Ishikawa (cell line): Measurements from ENCODE around the gene IRAK4.

Experiments used
- CEBPB ChIP-seq: IDR thresholded peaks from 2 replicates; pipeline ENCODE4 v1.6.1; 2012
- CREB1 ChIP-seq: IDR thresholded peaks from 2 replicates; pipeline ENCODE4 v1.6.1; 2012; ENCODE audit warnings: low read depth
- EGR1 ChIP-seq: IDR thresholded peaks from 2 replicates; pipeline ENCODE4 v1.6.1; 2012
- EP300 ChIP-seq: IDR thresholded peaks from 2 replicates; pipeline ENCODE4 v1.6.1; 2012; ENCODE audit warnings: borderline replicate concordance
- FOXM1 ChIP-seq: IDR thresholded peaks from 2 replicates; pipeline ENCODE4 v1.6.1; 2012; ENCODE audit warnings: low read depth, borderline replicate concordance
- NFIC ChIP-seq: IDR thresholded peaks from 2 replicates; pipeline ENCODE4 v1.6.1; 2012
- RAD21 ChIP-seq: IDR thresholded peaks from 2 replicates; pipeline ENCODE4 v1.6.1; 2012; ENCODE audit warnings: low read depth
- TAF1 ChIP-seq: IDR thresholded peaks from 2 replicates; pipeline ENCODE4 v1.6.1; 2012; ENCODE audit warnings: low read depth, mild to moderate bottlenecking
- TCF12 ChIP-seq: IDR thresholded peaks from 2 replicates; pipeline ENCODE4 v1.6.1; 2012; ENCODE audit warnings: low read depth
- TEAD4 ChIP-seq: IDR thresholded peaks from 2 replicates; pipeline ENCODE4 v1.6.1; 2012
- YY1 ChIP-seq: IDR thresholded peaks from 2 replicates; pipeline ENCODE4 v1.6.1; 2012; ENCODE audit warnings: low read depth
- ZBTB7A ChIP-seq: IDR thresholded peaks from 2 replicates; pipeline ENCODE4 v1.6.1; 2012; ENCODE audit warnings: low read depth
- TF ChIP-seq, protein P1 (sequence below): IDR thresholded peaks from 2 replicates; pipeline ENCODE4 v1.6.1; 2012
- TF ChIP-seq, protein P2 (sequence below): IDR thresholded peaks from 2 replicates; pipeline ENCODE4 v1.6.1; 2012
- TF ChIP-seq, protein P3 (sequence below): IDR thresholded peaks from 2 replicates; pipeline ENCODE4 v1.6.1; 2012; ENCODE audit warnings: low read depth, mild to moderate bottlenecking

IRAK4 gene

DNA sequence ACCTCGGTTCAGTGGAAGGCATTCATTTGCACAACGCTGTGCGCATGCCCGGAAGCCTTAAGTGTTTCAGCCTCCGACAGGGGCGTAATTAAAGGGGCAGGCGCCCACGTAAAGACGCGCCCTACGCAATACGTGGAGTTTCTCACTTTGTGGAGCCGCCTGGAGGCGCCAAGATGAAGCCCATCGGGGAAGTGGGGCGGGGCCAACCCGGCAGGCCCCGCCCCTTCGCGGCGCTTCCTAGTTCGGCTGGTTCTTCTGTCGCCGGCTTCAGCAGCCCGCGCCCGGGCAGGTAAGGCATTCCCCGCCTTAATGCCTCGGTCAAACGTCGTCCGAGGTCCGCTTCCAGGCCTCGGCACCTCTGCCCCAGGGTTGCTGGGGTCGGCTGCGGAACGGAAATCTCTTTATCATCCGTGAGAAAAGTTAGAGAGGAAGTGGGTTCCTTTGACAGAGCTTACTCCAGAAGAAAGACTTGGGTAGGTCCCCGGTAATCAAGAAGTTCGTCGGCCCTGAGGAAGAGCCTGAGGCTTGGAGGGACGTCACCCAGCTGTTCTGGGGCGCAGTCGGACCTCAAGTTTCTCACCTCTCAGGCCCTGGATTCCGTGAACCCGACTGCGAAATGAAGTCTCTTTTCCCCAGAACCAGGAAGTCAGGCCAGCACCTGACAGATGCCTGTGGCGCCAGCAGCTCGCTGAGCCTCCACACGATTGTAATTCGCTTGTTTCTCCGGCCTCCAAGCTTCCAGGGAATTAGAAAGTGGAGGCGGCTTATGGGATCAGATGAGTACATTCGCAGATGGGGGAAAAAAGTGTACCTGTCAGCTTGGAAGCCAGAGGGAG is at the start of gene IRAK4, which contains the start of gene PUS7L:
Gene IRAK4 (plus strand): TSS at position 224 of the 836 bp plus-strand sequence. CDS start 9,161 bp downstream, outside the sequence.
Gene PUS7L (minus strand): TSS at position 63 of the 836 bp plus-strand sequence. CDS start 3,545 bp downstream, outside the sequence.
- TF ChIP-seq YY1 (peak; percentile 72), EGR1 (peak; percentile 27; the same call in 1 of the 2 replicates), CEBPB (0 out of 2 replicates have a peak, but pooled peaks have one; percentile 36), RAD21 (peak; percentile 32; the same call in 1 of the 2 replicates), CREB1 (peak; percentile 70), EP300 (no peak), TAF1 (peak; percentile 75)
- TF ChIP-seq, protein P1, sequence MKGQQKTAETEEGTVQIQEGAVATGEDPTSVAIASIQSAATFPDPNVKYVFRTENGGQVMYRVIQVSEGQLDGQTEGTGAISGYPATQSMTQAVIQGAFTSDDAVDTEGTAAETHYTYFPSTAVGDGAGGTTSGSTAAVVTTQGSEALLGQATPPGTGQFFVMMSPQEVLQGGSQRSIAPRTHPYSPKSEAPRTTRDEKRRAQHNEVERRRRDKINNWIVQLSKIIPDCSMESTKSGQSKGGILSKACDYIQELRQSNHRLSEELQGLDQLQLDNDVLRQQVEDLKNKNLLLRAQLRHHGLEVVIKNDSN: peak; percentile 47
- TF ChIP-seq, protein P2, sequence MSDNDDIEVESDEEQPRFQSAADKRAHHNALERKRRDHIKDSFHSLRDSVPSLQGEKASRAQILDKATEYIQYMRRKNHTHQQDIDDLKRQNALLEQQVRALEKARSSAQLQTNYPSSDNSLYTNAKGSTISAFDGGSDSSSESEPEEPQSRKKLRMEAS: no peak; the same call in 1 of the 2 replicates

DNA sequence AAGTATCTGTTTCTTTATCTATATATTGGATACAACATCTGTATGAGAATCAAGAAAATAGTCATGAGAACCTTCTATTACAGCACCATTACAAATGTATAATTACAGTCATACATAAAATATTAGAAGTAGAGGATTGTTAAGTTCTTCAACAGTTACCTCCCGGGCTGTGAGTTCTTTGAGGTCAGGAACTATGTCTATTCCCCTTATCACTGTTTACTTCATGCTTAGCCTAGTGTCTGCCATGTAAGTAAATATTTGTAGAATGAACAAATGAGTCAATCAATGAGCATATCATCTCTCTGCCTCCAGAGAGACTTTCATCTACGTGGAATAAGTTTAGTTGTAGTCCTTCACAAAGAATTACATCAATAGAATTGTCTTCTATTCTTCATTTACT is 47.4 kb upstream of the IRAK4 start:
- TF ChIP-seq TEAD4 (no peak), FOXM1 (no peak), TAF1 (no peak), TCF12 (no peak), RAD21 (no peak), YY1 (no peak), EP300 (no peak), NFIC (no peak), CEBPB (no peak), EGR1 (no peak)
- TF ChIP-seq, protein P2: no peak
- TF ChIP-seq, protein P3, sequence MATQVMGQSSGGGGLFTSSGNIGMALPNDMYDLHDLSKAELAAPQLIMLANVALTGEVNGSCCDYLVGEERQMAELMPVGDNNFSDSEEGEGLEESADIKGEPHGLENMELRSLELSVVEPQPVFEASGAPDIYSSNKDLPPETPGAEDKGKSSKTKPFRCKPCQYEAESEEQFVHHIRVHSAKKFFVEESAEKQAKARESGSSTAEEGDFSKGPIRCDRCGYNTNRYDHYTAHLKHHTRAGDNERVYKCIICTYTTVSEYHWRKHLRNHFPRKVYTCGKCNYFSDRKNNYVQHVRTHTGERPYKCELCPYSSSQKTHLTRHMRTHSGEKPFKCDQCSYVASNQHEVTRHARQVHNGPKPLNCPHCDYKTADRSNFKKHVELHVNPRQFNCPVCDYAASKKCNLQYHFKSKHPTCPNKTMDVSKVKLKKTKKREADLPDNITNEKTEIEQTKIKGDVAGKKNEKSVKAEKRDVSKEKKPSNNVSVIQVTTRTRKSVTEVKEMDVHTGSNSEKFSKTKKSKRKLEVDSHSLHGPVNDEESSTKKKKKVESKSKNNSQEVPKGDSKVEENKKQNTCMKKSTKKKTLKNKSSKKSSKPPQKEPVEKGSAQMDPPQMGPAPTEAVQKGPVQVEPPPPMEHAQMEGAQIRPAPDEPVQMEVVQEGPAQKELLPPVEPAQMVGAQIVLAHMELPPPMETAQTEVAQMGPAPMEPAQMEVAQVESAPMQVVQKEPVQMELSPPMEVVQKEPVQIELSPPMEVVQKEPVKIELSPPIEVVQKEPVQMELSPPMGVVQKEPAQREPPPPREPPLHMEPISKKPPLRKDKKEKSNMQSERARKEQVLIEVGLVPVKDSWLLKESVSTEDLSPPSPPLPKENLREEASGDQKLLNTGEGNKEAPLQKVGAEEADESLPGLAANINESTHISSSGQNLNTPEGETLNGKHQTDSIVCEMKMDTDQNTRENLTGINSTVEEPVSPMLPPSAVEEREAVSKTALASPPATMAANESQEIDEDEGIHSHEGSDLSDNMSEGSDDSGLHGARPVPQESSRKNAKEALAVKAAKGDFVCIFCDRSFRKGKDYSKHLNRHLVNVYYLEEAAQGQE: no peak
- TF ChIP-seq, protein P1: no peak

DNA sequence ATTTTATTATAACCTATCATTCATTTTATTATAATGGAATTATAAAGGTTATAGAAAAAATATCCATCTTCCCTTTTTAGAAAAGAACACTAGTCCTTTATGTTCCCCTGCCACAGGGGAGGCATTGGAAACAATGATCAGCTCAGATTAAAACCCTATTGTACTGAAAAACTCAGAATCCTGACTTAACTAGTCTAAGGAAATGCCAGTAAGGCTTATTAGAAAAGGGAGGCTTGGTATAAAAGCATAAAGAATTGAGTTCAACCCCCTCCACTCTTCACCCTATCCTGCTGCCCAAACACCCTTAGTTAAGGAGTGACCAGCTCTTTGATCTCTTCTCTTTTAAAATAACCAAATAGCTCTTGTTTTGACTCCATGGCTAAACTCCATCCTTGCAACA is 36.1 kb upstream of the IRAK4 start:
- TF ChIP-seq TCF12 (no peak), FOXM1 (no peak), NFIC (no peak), EGR1 (no peak), TEAD4 (no peak), YY1 (no peak), TAF1 (no peak), ZBTB7A (no peak), RAD21 (no peak), CREB1 (no peak), EP300 (no peak), CEBPB (no peak)
- TF ChIP-seq, protein P2: no peak
- TF ChIP-seq, protein P1: no peak
- TF ChIP-seq, protein P3: no peak

DNA sequence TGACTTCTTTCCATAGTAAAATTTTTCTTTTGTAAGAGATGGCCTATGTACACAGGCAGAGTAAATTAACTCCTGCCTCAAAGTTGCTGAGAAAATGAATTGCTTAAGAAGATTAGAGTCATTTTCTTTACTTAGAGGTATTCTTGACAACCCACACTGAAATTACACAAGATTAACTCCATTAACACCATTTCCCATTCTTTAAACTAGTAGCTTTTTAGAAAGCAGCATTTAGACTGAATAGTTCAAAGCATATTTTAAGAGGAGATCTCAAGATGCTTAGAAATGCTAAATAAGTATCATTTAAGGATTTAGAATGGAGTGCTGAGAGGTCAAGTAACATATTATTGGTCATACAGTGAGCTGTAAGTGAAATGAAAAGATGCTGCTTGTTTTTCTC is 35.6 kb upstream of the IRAK4 start:
- TF ChIP-seq YY1 (no peak), FOXM1 (no peak), CREB1 (no peak), RAD21 (no peak), EP300 (no peak), TAF1 (no peak), CEBPB (no peak), TEAD4 (no peak), EGR1 (no peak), NFIC (no peak), ZBTB7A (no peak), TCF12 (no peak)
- TF ChIP-seq, protein P1: no peak
- TF ChIP-seq, protein P2: no peak
- TF ChIP-seq, protein P3: no peak
